Esophagus muscularis mucosa (tissue), 4 donors: ENCODE measurements around the gene TMOD1. TPM values are rescaled to one million over a fixed set of nuclear protein-coding genes. Genes with fewer than 3 reads are reported as not detected.
"Not testable (repeated sequence)": the region's sequence is repeated elsewhere in the genome, so short reads cannot be mapped to it uniquely, and the experiment has no call there.

Experiments
- DNase-seq: peaks from one replicate; pipeline ENCODE4 v3.0.0-alpha.2; 2017; ENCODE audit errors: extremely low spot score
- H3K27ac ChIP-seq, 4 donors: fragments of 200-600 bp; sonication (generic); replicated peaks in 1 of 4; 1 replicate in 3 of 4; 2 replicates in 1 of 4; pipeline ENCODE4 v1.5.1; 2016 to 2019; ENCODE audit warnings: mild to moderate bottlenecking in 1 of 4
- H3K27me3 ChIP-seq, 4 donors: fragments of 200-600 bp; sonication (generic); one replicate each; pipeline versions ENCODE4 v1.5.1 to v1.6.0; 2016 to 2019
- H3K36me3 ChIP-seq, 4 donors: fragments of 200-600 bp; sonication (generic); one replicate each; pipeline ENCODE4 v1.5.1; 2016 to 2019
- H3K4me1 ChIP-seq, 4 donors: fragments of 200-600 bp; sonication (generic); one replicate each; pipeline ENCODE4 v1.5.1; 2016 to 2019
- H3K4me3 ChIP-seq, 4 donors: fragments of 200-600 bp; sonication (generic); 1 replicate in 2 of 4; 2 replicates in 2 of 4; pipeline ENCODE4 v1.5.1; 2016 to 2019; ENCODE audit warnings: mild to moderate bottlenecking in 4 of 4, moderate library complexity in 1 of 4
- H3K9me3 ChIP-seq, 4 donors: fragments of 200-600 bp; sonication (generic); 1 replicate in 3 of 4; 2 replicates in 1 of 4; pipeline ENCODE4 v1.5.1; 2016 to 2019
- CTCF ChIP-seq, 3 experiments: fragments of 200-600 bp in 2 of 3; fragments of 450-650 bp in 1 of 3; sonication (generic) in 2 of 3; IDR thresholded peaks; one replicate each; pipeline ENCODE4 v1.5.1; 2017 to 2019; ENCODE audit warnings: antibody characterized with exemption in 3 of 3, mild to moderate bottlenecking in 2 of 3, moderate library complexity in 1 of 3
- EP300 ChIP-seq: sonication (generic); formaldehyde crosslinking; IDR thresholded peaks from one replicate; pipeline ENCODE4 v1.6.1; 2017; ENCODE audit warnings: antibody characterized with exemption
- POLR2A ChIP-seq: fragments of 450-650 bp; IDR thresholded peaks from one replicate; pipeline ENCODE4 v1.6.1; 2017; ENCODE audit warnings: antibody characterized with exemption, moderate library complexity, mild to moderate bottlenecking, low read depth
- POLR2AphosphoS5 ChIP-seq, 2 donors: sonication (generic); formaldehyde crosslinking; IDR thresholded peaks; one replicate each; pipeline ENCODE4 v1.6.1; 2017; ENCODE audit warnings: antibody characterized with exemption in 2 of 2
- WGBS: methylation state at CpG from one replicate; pipeline ENCODE4 v1.1.5; 2018; 5-methylcytosine and 5-hydroxymethylcytosine counted together
- intact Hi-C: fragments of 100-400 bp; cut with DNase I; formaldehyde crosslinking; loops from one replicate; pipeline ENCODE4 v1.15.1; 2023
- total RNA-seq, 4 donors: library from RNA; depleted of rRNA; stranded (reverse); fragments of >200 nt; gene quantifications; one replicate each; pipeline versions ENCODE4 v1.1.0 to v1.2.1, GENCODE V29; 2016

Gene TMOD1
- total RNA-seq, result 10 to 100 TPM; 68.4 to 97.6 (median 71.6) TPM

GRCh38 chr9:97501177-97501971, at the start of gene TMOD1:
TSS of gene TMOD1 (plus strand) at chr9:97501666. CDS start at chr9:97524189, 22,523 bp downstream.
- intact Hi-C loops, result loop anchor here (5.0 kb wide), 1 partner anchor 61 kb away; no protein-coding TSS in a partner anchor
- DNase-seq, result peak; percentile 91
- H3K36me3 ChIP-seq, result peaks cover 0 to 5% (median under 1%) of the 10 kb centered on the region in 4 donors
- WGBS, result 2% methylated on average over 25 of the region's 87 CpGs
- H3K4me3 ChIP-seq, result peak within 1 kb of the TSS; percentile 88 to 98 (median 96)
- no peaks in the 10 kb centered on the region for H3K9me3 ChIP-seq
- peaks cover 30 to 46% (median 44%) of the 10 kb centered on the region in 4 donors for H3K4me1 ChIP-seq
- no peak for TF ChIP-seq POLR2A
- TF ChIP-seq POLR2AphosphoS5 (IDR thresholded peaks at IDR 0.05), result peak; percentile 33 to 41
- peak in 1 of 3 experiments; percentile 32 for TF ChIP-seq CTCF (IDR thresholded peaks at IDR 0.05)
- peak within 1 kb of the TSS; percentile 95 to 98 (median 96) for H3K27ac ChIP-seq
- no peaks in the 10 kb centered on the region for H3K27me3 ChIP-seq

DNA sequence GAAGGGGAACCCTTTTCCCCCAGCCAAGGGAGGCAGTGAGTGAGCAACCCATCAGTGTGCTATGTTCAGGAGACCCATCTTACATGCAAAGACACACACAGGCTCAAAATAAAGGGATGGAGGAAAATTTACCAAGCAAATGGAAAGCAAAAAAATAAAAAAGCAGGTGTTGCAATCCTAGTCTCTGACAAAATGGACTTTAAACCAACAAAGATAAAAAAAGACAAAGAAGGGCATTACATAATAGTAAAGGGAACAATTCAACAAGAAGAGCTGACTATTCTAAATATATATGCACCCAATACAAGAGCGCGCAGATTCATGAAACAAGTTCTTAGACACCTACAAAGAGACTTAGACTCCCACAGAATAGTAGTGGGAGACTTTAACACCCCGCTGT, 47.9 kb upstream of the TMOD1 start:
- peaks cover 0 to 17% (median 6%) of the 10 kb centered on the region in 4 donors for H3K36me3 ChIP-seq
- H3K27me3 ChIP-seq, H3K27ac ChIP-seq, DNase-seq, H3K4me3 ChIP-seq, intact Hi-C loops, H3K9me3 ChIP-seq, H3K4me1 ChIP-seq: not testable (repeated sequence)
- 96% methylated on average over 3 of the region's 3 CpGs for WGBS

GRCh38 chr9:97456841-97457240, 44.6 kb upstream of the TMOD1 start:
- H3K9me3 ChIP-seq, H3K4me1 ChIP-seq: not testable (repeated sequence)
- peaks cover 6 to 22% (median 8%) of the 10 kb centered on the region in 4 donors for H3K36me3 ChIP-seq

DNA sequence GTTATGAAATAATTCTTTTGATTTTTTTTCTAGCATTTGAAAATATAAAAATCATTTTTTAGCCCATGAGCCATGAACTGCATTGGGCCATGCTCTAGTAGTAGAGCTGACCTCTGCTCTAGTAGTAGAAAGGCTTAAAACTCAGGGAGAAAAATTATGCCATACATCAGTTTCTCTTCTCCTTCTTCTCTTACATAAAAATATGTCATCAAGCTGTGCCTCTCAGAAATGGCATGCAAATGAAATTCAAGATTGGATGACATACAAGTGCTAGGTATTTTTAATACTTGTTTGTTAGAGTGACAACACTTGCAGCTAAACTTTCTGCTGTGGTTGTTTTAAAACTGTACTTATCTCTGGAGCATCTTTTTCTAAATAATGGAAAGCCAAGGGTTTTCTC, 42.1 kb upstream of the TMOD1 start:
- H3K27ac ChIP-seq, result no peak overlapping the region
- no peaks in the 10 kb centered on the region for H3K27me3 ChIP-seq
- no peak overlapping the region for H3K4me3 ChIP-seq
- no peak for TF ChIP-seq EP300
- DNase-seq, result no peak
- H3K36me3 ChIP-seq, result peaks cover 6 to 27% (median 10%) of the 10 kb centered on the region in 4 donors
- no peaks in the 10 kb centered on the region for H3K9me3 ChIP-seq
- no peaks in the 10 kb centered on the region for H3K4me1 ChIP-seq
- intact Hi-C loops, result no loop called here

More at GRCh38 chr9:97456841-97457240, 44.6 kb upstream of the TMOD1 start:
- H3K4me3 ChIP-seq, intact Hi-C loops, H3K27ac ChIP-seq, H3K27me3 ChIP-seq, DNase-seq: not testable (repeated sequence)

GRCh38 chr9:97462159-97462558, 39.3 kb upstream of the TMOD1 start:
- 85% methylated on average over 3 of the region's 3 CpGs for whole genome bisulfite sequencing
- Histone ChIP-seq H3K27me3 (no peaks in the 10 kb centered on the region), H3K36me3 (peaks cover 6 to 50% (median 12%) of the 10 kb centered on the region in 4 donors), H3K4me3 (no peak overlapping the region), H3K9me3 (no peaks in the 10 kb centered on the region), H3K27ac (no peak overlapping the region), H3K4me1 (no peaks in the 10 kb centered on the region)
- intact Hi-C loops, result no loop called here
- DNase-seq, result no peak
- TF ChIP-seq EP300 (no peak), POLR2AphosphoS5 (IDR thresholded peaks at IDR 0.05) (no peak), POLR2A (no peak), CTCF (IDR thresholded peaks at IDR 0.05) (no peak)

GRCh38 chr9:97462914-97463313, 38.6 kb upstream of the TMOD1 start:
- H3K27ac ChIP-seq, result no peak overlapping the region
- no peak for DNase-seq
- WGBS, result 100% methylated on average over 1 of the region's 1 CpG
- peaks cover 6 to 50% (median 12%) of the 10 kb centered on the region in 4 donors for H3K36me3 ChIP-seq
- TF ChIP-seq POLR2AphosphoS5 (IDR thresholded peaks at IDR 0.05), result no peak
- no peak for TF ChIP-seq EP300
- TF ChIP-seq CTCF (IDR thresholded peaks at IDR 0.05), result no peak
- TF ChIP-seq POLR2A, result no peak
- H3K27me3 ChIP-seq, result no peaks in the 10 kb centered on the region
- H3K4me3 ChIP-seq, result no peak overlapping the region
- intact Hi-C loops, result no loop called here
- no peaks in the 10 kb centered on the region for H3K9me3 ChIP-seq
- H3K4me1 ChIP-seq, result no peaks in the 10 kb centered on the region
